A549 (cell line): ENCODE measurements around the gene MIER1. TPM values are rescaled to one million over a fixed set of nuclear protein-coding genes. Genes with fewer than 3 reads are reported as not detected.

Experiments used
- ATAC-seq, 2 experiments: fragments of 200-7000 bp in 1 of 2; fragments of >200 bp in 1 of 2; cut with Nextera tagmentation in 1 of 2; cut with Tn5 transposase in 1 of 2; 3 replicates each; pipeline versions ENCODE4 v1.8.0 to v1.9.1; 2018 to 2020; ENCODE audit warnings: mild to moderate bottlenecking in 1 of 2, moderate library complexity in 1 of 2
- CTCF ChIA-PET: fragments of 300-600 bp; sonication (Branson Sonifier 250); formaldehyde crosslinking; extraction: SDS; loops from one replicate; lab custom pipeline; 2021; ENCODE audit warnings: antibody characterized with exemption, inconsistent platforms; lab: Yijun Ruan, JAX
- POLR2A ChIA-PET: fragments of 350-600 bp; formaldehyde crosslinking; extraction: SDS; loops from one replicate; lab custom pipeline; 2021; ENCODE audit warnings: antibody characterized with exemption, inconsistent platforms; lab: Yijun Ruan, JAX
- DNase-seq, 2 experiments: peaks; one replicate each; pipeline versions ENCODE4 v3.0.0 to v3.0.0-alpha.2; 2011 to 2016; ENCODE audit warnings: low read depth in 1 of 2, low spot score in 1 of 2
- FAIRE-seq: peaks from 2 replicates; lab custom pipeline; 2011; peaks lifted over from hg19 to GRCh38; lab: Jason Lieb, UNC
- H3K27ac ChIP-seq, 2 experiments: fragments of >200 bp; sonication (Bioruptor Twin); formaldehyde crosslinking; 3 replicates each; pipeline ENCODE4 v1.5.1; 2016 to 2017
- H3K4me1 ChIP-seq: fragments of >200 bp; sonication (Bioruptor Twin); formaldehyde crosslinking; 3 replicates; pipeline ENCODE4 v1.6.1; 2016
- H3K4me2 ChIP-seq: fragments of >200 bp; sonication (Bioruptor Twin); formaldehyde crosslinking; 3 replicates; pipeline ENCODE4 v1.6.1; 2016
- H3K4me3 ChIP-seq: fragments of >200 bp; sonication (Bioruptor Twin); formaldehyde crosslinking; 3 replicates; pipeline ENCODE4 v1.5.1; 2016
- H3K9me3 ChIP-seq: fragments of >200 bp; sonication (Bioruptor Twin); formaldehyde crosslinking; 3 replicates; pipeline ENCODE4 v1.6.1; 2016
- CEBPB ChIP-seq, 2 experiments: fragments of >200 bp in 1 of 2; sonication (Bioruptor Twin) in 1 of 2; formaldehyde crosslinking in 1 of 2; IDR thresholded peaks; 2 replicates each; pipeline ENCODE4 v1.6.1; 2012 to 2016
- E2F6 ChIP-seq: IDR thresholded peaks from 2 replicates; pipeline ENCODE4 v1.6.1; 2012; ENCODE audit warnings: low read depth, borderline replicate concordance
- EHF ChIP-seq: fragments of 250-450 bp; sonication (Bioruptor Pico); IDR thresholded peaks from 2 replicates; pipeline ENCODE4 v1.5.0; 2020; ENCODE audit warnings: mild to moderate bottlenecking
- HDAC2 ChIP-seq: fragments of 200-600 bp; sonication (generic); IDR thresholded peaks from 2 replicates; pipeline ENCODE4 v1.6.1; 2016
- HMGXB4 ChIP-seq: fragments of 250-450 bp; sonication (Bioruptor Pico); IDR thresholded peaks from 2 replicates; pipeline ENCODE4 v1.5.0; 2021; ENCODE audit warnings: mild to moderate bottlenecking, moderate library complexity, borderline replicate concordance
- HOXA7 ChIP-seq: fragments of 250-450 bp; sonication (Bioruptor Pico); IDR thresholded peaks from 2 replicates; pipeline ENCODE4 v1.5.0; 2020; ENCODE audit warnings: mild to moderate bottlenecking, moderate library complexity
- HOXB13 ChIP-seq: fragments of 250-450 bp; sonication (Bioruptor Pico); IDR thresholded peaks from 2 replicates; pipeline ENCODE4 v1.5.0; 2020; ENCODE audit warnings: low read depth, mild to moderate bottlenecking, moderate library complexity
- HOXB5 ChIP-seq: fragments of 250-450 bp; sonication (Bioruptor Pico); IDR thresholded peaks from 2 replicates; pipeline ENCODE4 v1.5.0; 2020; ENCODE audit warnings: mild to moderate bottlenecking, moderate library complexity
- KDM1A ChIP-seq: fragments of 200-600 bp; sonication (generic); IDR thresholded peaks from 2 replicates; pipeline ENCODE4 v1.6.1; 2016; ENCODE audit warnings: low read depth, mild to moderate bottlenecking
- MAFK ChIP-seq: fragments of 450-650 bp; IDR thresholded peaks from 2 replicates; pipeline ENCODE4 v1.6.1; 2014; ENCODE audit not compliant: partially characterized antibody
- MAZ ChIP-seq: fragments of 150-350 bp; IDR thresholded peaks from 2 replicates; pipeline ENCODE4 v1.6.1; 2014; ENCODE audit warnings: antibody characterized with exemption, low read depth, low read length, borderline replicate concordance
- NR3C1 ChIP-seq: fragments of >200 bp; sonication (Bioruptor Twin); formaldehyde crosslinking; IDR thresholded peaks from 3 replicates; pipeline ENCODE4 v1.6.1; 2017
- POLR2A ChIP-seq: IDR thresholded peaks from 2 replicates; pipeline ENCODE4 v1.6.1; 2012; ENCODE audit warnings: mild to moderate bottlenecking, low read length
- POLR2AphosphoS2 ChIP-seq: conservative IDR thresholded peaks from 2 replicates; pipeline ENCODE4 v1.6.1; 2012; ENCODE audit warnings: low read length, improper control_type of control experiment, inconsistent platforms
- RNF2 ChIP-seq: fragments of 200-600 bp; sonication (generic); IDR thresholded peaks from 2 replicates; pipeline ENCODE4 v1.6.1; 2016; ENCODE audit warnings: low read depth, mild to moderate bottlenecking, antibody characterized with exemption, moderate library complexity, borderline replicate concordance
- TFCP2L1 ChIP-seq: fragments of 250-450 bp; sonication (Bioruptor Pico); IDR thresholded peaks from 2 replicates; pipeline ENCODE4 v1.5.0; 2021; ENCODE audit warnings: mild to moderate bottlenecking
- ZFP36 ChIP-seq: fragments of 450-650 bp; IDR thresholded peaks from 2 replicates; pipeline ENCODE4 v1.6.1; 2014; ENCODE audit warnings: borderline replicate concordance; ENCODE audit not compliant: partially characterized antibody
- ZSCAN20 ChIP-seq: fragments of 250-450 bp; sonication (Bioruptor Pico); IDR thresholded peaks from 2 replicates; pipeline ENCODE4 v1.8.0; 2022; ENCODE audit warnings: mild to moderate bottlenecking, moderate library complexity
- WGBS: methylation state at CpG from one replicate; pipeline ENCODE4 v1.1.6; 2017; ENCODE audit errors: missing lambda C conversion rate; 5-methylcytosine and 5-hydroxymethylcytosine counted together
- polyA plus RNA-seq, 4 experiments: library from polyadenylated mRNA; depleted of rRNA in 3 of 4; stranded (reverse); fragments of >200 nt; fragmentation: RNase III in 1 of 4; extraction: RNeasy Plus Mini Kit Qiagen cat#74134 plus additional on column Dnase treatment in 1 of 4; gene quantifications; 2 replicates in 3 of 4; 3 replicates in 1 of 4; pipeline ENCODE4 v1.2.3, GENCODE V29; 2011 to 2017
- TF ChIP-seq, protein P1 (sequence below): fragments of >200 bp; sonication (Bioruptor Twin); formaldehyde crosslinking; IDR thresholded peaks from 2 replicates; pipeline ENCODE4 v1.6.1; 2016
- TF ChIP-seq, protein P2 (sequence below): fragments of 250-450 bp; sonication (Bioruptor Pico); IDR thresholded peaks from 2 replicates; pipeline ENCODE4 v1.5.0; 2020; ENCODE audit warnings: low read depth, mild to moderate bottlenecking, moderate library complexity
- TF ChIP-seq, protein P3 (sequence below): fragments of >200 bp; sonication (Bioruptor Twin); formaldehyde crosslinking; IDR thresholded peaks from 3 replicates; pipeline ENCODE4 v1.5.1; 2016
- TF ChIP-seq, protein P4 (sequence below): fragments of 450-650 bp; IDR thresholded peaks from 2 replicates; pipeline ENCODE4 v1.6.1; 2014; ENCODE audit warnings: antibody characterized with exemption

The MIER1 gene
- polyA plus RNA-seq, 2 of the 4 experiments (the other 2 are of a cell fraction) = 11.9 to 22.6 TPM

GRCh38 chr1:66889030-66889429 is 35.8 kb upstream of the MIER1 start:
- ATAC-seq (no peak), DNase-seq (no peak), FAIRE-seq (no peak)
- no peaks in the 10 kb centered on the region for H3K9me3 ChIP-seq
- TF ChIP-seq MAZ (no peak), HDAC2 (no peak), POLR2A (no peak), EHF (CRISPR knock-in tag) (no peak), HMGXB4 (CRISPR knock-in tag) (no peak), HOXA7 (no peak), NR3C1 (no peak), TFCP2L1 (CRISPR knock-in tag) (no peak)
- TF ChIP-seq, protein P1, sequence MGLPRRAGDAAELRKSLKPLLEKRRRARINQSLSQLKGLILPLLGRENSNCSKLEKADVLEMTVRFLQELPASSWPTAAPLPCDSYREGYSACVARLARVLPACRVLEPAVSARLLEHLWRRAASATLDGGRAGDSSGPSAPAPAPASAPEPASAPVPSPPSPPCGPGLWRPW = no peak
- TF ChIP-seq, protein P2, sequence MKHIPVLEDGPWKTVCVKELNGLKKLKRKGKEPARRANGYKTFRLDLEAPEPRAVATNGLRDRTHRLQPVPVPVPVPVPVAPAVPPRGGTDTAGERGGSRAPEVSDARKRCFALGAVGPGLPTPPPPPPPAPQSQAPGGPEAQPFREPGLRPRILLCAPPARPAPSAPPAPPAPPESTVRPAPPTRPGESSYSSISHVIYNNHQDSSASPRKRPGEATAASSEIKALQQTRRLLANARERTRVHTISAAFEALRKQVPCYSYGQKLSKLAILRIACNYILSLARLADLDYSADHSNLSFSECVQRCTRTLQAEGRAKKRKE (CRISPR knock-in tag) = no peak
- ChIA-PET CTCF (no interaction called here), POLR2A (no interaction called here)
- no peak overlapping the region for H3K4me2 ChIP-seq
- no peak overlapping the region for H3K27ac ChIP-seq
- no peaks in the 10 kb centered on the region for H3K4me1 ChIP-seq
- 93% methylated on average over 1 of the region's 1 CpG for WGBS
- no peak overlapping the region for H3K4me3 ChIP-seq

DNA sequence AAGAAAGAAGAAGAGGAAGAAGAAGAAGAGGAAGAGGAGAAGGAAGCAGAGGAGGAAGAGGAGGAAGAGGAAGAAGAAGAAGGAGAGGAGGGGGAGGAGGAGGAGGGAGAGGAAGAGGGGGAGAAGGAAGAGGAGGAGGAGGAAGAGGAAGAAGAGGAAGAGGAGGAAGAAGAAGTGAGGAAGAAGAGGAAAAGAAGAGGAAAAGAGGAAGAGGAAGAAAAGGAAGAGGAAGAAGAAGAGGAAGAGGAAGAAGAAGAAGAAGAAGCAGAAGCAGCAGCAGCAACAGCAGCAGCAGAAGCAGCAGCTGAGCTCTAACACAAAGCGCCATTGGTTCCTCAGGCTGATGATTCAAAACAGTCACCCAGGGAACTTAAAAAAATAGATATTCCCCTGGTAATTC is 34.2 kb upstream of the MIER1 start:
- Histone ChIP-seq H3K9me3 (no peaks in the 10 kb centered on the region), H3K4me3 (no peak overlapping the region), H3K27ac (no peak overlapping the region), H3K4me1 (no peaks in the 10 kb centered on the region), H3K4me2 (no peak overlapping the region)
- ChIA-PET CTCF (no interaction called here), POLR2A (no interaction called here)
- WGBS = 95% methylated on average over 1 of the region's 1 CpG
- no peak for TF ChIP-seq HMGXB4 (CRISPR knock-in tag)
- TF ChIP-seq, protein P3, sequence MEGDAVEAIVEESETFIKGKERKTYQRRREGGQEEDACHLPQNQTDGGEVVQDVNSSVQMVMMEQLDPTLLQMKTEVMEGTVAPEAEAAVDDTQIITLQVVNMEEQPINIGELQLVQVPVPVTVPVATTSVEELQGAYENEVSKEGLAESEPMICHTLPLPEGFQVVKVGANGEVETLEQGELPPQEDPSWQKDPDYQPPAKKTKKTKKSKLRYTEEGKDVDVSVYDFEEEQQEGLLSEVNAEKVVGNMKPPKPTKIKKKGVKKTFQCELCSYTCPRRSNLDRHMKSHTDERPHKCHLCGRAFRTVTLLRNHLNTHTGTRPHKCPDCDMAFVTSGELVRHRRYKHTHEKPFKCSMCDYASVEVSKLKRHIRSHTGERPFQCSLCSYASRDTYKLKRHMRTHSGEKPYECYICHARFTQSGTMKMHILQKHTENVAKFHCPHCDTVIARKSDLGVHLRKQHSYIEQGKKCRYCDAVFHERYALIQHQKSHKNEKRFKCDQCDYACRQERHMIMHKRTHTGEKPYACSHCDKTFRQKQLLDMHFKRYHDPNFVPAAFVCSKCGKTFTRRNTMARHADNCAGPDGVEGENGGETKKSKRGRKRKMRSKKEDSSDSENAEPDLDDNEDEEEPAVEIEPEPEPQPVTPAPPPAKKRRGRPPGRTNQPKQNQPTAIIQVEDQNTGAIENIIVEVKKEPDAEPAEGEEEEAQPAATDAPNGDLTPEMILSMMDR = no peak
- TF ChIP-seq CEBPB (IDR thresholded peaks at IDR 0.05) = no peak
- no peak for DNase-seq
- ATAC-seq = no peak
- FAIRE-seq = no peak

DNA sequence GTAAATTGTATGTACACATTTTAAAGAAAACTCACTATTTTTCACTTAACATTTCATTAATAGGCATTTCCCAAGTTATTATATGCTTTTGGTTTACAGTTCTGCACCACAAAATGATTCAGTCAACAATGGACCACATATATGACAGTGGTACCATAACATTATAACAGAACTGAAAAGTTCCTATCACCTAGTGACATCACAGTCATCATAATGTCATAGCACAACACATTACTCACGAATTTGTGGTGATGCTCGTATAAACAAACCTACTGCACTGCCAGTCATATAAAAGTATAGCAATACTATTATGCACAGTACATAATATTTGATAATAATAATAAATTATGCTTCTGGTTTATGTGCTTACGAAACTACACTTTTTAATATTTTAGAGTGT is 31.1 kb upstream of the MIER1 start:
- ATAC-seq (no peak), FAIRE-seq (no peak), DNase-seq (no peak)
- CTCF ChIA-PET = no interaction called here
- Histone ChIP-seq H3K27ac (no peak overlapping the region), H3K4me2 (no peak overlapping the region), H3K4me3 (no peak overlapping the region), H3K9me3 (no peaks in the 10 kb centered on the region), H3K4me1 (no peaks in the 10 kb centered on the region)
- WGBS = 56% methylated on average over 3 of the region's 3 CpGs
- POLR2A ChIA-PET = no interaction called here
- TF ChIP-seq MAFK = no peak
- TF ChIP-seq KDM1A = no peak
- TF ChIP-seq, protein P4, sequence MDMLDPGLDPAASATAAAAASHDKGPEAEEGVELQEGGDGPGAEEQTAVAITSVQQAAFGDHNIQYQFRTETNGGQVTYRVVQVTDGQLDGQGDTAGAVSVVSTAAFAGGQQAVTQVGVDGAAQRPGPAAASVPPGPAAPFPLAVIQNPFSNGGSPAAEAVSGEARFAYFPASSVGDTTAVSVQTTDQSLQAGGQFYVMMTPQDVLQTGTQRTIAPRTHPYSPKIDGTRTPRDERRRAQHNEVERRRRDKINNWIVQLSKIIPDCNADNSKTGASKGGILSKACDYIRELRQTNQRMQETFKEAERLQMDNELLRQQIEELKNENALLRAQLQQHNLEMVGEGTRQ = no peak
- TF ChIP-seq ZSCAN20 (CRISPR knock-in tag) = no peak
- no peak for TF ChIP-seq E2F6
- TF ChIP-seq, protein P1 = no peak
- TF ChIP-seq HOXB5 = no peak
- TF ChIP-seq, protein P2 (CRISPR knock-in tag) = no peak
- TF ChIP-seq CEBPB (IDR thresholded peaks at IDR 0.05) = no peak
- no peak for TF ChIP-seq HOXB13 (CRISPR knock-in tag)
- no peak for TF ChIP-seq HMGXB4 (CRISPR knock-in tag)
- TF ChIP-seq RNF2 = no peak
- TF ChIP-seq ZFP36 = no peak
- TF ChIP-seq POLR2AphosphoS2 = no peak
